EL (cell line): ENCODE measurements around the gene TNIK.

Source experiments
- DNase-seq: peaks from one replicate; pipeline ENCODE4 v3.0.0-alpha.2; 2016

The TNIK gene

DNA sequence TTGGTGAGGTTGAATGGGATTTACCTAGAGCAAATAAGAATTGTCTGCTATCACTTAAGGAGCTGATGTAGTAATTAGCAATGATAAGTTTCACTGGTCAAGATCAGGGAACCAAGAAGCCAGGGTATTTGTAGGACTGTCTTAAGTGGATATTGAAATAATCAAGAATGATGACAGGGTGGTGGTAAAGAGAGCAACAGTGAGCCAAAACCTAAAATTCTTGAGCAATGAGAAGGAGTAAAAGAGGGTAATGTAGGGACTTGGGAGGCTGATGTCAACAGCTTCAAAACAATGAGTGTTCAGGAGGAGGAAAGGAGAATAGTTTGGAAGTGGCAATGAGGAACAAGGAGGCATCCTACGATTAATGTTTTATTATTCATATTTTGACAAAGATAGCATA is 402.1 kb downstream of the TNIK start:
- peak; percentile 54 for DNase-seq

DNA sequence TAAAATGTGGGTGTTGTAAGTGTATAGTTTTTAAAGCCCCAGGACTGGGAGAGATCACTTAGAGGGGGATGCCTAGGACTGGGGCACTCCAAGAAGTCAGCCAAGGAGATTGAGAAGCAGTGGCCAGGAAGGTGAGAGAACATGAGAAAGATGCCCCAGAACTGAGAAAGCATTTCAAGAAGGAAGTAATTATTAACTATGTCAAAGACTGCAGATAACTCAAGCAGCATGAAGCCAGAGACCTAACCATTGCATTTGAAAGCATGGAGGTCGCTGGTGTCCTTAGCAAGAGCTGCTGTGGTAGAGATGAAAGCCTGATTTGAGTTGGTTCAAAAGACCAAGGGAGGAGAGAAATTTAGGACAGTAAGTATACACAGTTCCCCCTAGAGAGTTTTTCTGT is 403.1 kb downstream of the TNIK start:
- DNase-seq = no peak

DNA sequence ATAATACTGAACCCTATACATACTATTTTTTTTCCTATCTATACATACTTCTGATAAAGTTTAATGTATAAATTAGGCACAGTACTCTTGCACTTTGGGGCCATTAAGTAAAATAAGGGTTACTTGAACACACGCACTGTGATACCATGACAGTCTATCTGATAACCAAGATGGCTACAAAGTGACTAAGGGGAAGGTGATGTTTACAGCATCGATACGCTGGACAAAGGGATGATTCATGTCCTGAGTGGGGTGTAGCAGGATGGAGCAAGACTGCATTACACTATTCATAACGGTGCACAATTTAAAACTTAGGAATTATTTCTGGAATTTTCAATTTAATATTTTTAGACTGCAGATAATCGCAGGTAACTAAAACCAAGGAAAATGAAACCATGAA is 403.7 kb downstream of the TNIK start:
- peak; percentile 75 for DNase-seq

DNA sequence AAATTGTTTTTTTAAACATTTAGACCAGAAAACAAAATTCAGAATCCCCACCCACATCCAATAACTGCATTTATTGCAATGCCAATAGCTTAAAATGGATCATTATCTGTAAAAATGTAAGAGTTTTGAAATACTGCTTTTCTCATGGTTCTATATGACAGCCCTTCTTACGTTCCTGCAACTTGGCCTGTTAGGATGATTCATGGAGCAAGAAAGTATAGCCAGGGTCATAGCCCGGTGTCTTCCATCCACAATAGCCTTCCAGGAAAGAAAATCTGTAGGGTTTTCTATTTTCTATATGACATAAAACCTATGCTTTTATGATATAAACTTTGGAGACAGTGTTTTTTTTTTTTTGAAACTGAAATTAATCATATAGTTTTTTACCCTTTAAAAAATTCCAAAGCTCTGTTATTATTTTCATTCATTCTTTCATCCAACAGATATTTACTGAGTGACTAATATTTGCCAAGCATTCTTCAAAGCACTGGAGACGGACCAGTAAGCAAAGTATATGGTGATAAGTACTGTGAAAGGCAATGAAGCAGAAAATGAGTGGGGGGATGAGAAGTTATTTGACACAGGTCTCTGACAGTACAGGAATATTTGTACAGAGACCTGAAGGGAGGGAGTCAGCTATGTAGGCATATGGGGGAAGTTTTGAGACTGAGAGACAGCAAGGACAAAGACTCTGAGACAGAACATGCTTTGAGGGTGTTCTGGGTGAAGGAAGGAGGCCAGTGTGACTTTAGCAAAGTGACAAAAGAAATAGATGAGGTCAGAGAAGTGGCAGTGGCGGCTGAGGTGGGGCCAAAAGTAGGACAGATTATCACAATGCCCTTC is 404.6 kb downstream of the TNIK start:
- peak; percentile 61 for DNase-seq

DNA sequence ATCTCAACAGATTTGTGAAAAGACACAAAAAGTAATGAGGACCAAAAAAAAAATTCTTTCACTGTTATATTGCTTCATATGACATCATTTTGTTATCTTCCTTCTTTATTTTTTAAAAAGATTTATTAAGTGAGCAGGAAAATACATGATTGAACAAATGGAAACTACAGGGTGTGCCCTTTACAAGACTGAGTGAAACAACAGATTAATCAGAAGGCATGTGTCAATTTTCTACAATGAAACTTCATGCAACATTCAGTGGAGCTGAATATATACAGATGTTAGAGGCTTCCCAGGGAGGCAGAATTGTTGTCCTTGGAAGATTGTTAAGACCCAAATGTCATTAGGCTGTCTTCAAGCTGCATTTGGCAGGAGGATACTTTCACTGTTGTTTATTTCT is 405.3 kb downstream of the TNIK start:
- DNase-seq = no peak

DNA sequence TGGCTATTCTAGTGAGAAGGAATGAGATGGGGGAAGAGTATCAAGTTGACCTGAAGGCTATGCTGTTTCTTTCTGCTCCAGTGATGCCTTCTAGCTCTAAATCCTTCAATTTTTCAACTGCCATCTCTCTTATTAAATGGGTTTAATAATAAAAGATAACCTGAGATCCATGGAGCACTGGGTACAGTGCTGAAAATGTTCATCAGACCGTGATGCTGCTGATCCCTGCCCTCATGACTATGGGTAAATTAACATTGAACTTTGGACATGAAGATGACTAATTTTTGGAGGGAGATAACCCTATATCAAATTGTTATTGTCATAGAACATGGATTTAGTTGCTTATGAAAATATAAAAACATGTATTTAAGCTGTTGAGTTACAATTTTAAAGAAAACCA is 406.0 kb downstream of the TNIK start:
- DNase-seq = no peak

DNA sequence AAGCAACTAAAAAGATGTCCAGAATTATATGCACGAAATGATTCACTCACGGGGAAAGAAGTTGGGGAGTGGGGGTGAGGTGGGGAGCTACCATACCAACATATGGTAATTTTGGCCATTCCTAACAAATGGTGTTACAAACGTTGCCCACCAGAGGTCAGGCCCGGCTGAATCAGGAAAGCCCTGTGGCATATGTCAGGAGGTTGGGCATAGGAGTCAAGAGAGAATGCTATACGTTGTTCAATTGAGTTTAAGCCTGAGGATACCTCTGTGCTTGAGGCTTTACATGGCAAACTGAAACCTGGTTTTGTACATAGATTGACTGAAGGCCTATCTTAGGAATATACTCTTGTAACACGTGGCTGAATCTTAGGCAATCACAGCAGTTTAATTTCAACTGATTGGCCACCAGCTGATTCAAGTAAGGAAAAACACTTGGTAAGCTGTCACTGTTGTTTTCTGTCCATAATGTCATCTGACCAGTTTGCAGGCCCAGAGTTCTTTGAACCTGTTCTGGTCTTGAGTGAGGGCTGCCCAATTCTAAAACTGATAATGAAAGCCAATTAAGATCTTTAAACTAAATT is 410.3 kb downstream of the TNIK start:
- DNase-seq = peak; percentile 76

DNA sequence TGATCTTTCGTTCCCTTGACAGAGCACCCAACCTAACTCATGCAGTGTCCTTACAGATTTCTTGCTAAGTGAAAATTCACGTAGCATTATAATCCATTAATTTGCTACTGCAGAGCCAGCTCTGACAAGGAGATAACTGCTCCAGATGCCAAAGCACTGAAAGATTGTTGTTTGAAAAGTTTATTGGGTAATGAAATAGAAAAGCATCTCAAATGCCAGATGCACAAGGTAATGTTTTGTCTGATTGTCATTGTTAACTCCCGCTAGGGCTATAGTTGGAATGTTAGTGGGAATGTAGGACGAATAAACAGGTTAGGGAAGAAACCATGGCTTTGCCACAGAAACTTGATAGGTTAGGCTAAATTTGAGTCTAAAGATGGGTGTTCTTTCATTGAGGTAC is 413.4 kb downstream of the TNIK start:
- no peak for DNase-seq

DNA sequence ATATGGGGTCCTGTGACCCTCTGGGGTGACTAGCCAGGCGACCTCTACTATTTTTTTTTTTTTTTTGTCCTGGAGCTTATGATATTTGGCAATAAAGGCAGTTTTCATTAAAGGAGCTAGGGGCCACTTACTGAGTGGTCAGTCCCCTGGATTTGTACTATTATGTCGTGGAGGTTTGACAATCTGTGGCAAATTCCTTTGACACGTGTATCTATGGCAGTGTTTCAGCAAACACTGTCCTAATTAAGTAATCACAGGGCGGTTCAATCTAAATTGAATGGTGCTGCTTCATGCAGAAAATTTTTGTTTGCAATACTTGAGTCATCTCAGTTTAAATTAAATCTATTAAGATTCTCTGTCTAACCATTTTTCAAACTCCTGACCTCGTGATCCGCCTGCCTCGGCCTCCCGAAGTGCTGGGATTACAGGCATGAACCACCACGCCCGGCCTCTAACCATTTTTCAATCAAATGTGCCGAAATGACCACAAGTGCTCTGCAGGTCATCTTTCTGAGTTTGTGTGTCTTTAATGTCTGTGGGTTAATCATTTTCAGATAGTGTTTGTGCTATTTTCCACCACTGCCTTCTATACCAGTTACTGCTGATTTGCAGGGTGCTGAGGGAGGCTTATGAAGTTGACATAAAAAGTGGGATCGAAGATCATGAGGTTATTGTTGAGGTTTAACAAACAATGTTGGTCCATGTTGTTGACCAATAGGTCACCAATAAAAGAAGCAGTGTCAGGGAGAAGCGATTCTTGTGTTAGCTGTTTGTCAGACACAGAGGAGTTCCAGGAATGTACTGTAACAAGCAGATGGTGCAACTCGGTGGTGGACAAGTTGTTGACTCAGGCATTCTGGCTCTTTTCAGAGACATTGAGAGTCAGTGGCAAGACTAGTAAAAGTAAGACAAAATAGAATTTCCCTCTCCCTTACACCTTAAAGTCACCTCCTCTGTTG is 415.1 kb downstream of the TNIK start:
- peak; percentile 79 for DNase-seq

DNA sequence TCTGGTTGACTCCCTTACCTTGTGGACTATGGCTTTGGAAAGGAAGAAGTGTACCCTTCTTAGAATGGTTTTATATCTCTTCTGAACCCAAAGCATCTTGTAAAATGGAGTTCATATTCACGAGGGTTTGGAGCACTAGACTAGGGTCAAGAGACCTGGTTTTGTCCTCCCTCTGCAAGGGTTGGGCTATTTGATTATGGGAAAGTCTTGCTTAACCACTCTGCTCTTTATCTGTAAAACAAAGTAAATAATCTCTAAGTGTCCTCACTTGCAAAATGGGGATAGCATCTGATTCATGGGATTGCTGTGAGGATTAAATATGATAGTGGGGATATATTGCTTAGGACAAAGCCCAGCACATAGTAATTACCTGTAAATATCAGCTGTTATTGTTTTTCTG is 415.8 kb downstream of the TNIK start:
- no peak for DNase-seq

DNA sequence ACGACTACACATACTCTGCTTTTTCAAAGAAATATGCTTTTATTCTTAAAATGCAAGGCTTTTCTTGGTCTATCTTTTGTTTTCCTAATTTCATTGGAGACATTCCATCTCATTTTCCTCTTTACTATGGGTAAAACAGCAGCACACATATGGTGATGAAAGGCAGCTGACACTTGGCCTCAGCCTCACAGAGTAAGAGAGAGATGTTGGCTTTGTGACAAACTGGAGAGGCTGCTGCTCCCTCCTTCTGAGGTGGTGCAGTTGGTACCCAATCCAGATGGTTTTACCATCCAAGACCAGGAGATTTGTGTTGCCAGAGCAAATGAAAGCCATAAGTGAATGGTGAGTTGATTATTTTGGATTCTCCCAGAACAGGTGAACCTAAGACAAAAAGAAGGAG is 420.5 kb downstream of the TNIK start:
- DNase-seq = no peak

DNA sequence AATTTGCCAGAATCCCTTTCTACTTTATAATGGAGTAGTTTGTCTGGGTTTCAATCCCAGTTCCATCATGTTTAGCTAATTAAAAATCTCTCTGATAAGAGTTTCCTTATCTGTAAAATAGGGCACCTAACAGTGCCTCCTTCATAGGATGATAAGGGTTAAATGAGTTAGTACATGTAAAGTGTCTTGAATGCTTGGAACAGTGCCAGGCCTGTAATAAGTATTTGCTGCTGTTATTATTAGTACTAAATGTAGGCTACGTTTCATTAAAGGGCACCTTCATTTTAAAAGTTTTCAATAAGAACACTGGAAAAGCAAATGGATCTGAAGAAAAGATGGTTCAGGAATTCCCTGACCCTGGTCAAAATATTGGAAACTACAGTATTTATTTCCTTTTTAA is 421.9 kb downstream of the TNIK start:
- no peak for DNase-seq

DNA sequence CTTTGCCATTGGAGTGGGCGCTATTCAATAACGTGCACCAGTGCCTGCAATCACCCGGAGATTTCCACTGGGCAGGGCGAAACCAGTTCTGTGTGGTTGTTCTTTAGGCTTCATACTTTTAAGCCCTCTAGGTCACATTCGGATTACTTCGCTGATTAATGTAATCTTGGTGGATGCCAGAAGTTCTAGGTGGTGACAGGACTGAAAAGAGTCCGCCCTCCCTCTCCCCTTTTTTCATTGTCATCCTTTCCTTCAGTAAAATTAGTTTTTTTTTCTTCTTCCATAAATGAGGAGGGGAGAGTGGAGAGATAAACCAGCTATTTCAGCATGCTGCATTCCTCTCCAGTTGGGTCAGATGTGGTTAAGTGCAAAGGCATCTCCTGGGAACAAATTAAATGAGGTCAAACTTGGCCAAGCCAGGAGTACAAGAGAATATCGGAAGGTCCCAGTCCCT is 431.4 kb downstream of the TNIK start:
- DNase-seq = peak; percentile 97

DNA sequence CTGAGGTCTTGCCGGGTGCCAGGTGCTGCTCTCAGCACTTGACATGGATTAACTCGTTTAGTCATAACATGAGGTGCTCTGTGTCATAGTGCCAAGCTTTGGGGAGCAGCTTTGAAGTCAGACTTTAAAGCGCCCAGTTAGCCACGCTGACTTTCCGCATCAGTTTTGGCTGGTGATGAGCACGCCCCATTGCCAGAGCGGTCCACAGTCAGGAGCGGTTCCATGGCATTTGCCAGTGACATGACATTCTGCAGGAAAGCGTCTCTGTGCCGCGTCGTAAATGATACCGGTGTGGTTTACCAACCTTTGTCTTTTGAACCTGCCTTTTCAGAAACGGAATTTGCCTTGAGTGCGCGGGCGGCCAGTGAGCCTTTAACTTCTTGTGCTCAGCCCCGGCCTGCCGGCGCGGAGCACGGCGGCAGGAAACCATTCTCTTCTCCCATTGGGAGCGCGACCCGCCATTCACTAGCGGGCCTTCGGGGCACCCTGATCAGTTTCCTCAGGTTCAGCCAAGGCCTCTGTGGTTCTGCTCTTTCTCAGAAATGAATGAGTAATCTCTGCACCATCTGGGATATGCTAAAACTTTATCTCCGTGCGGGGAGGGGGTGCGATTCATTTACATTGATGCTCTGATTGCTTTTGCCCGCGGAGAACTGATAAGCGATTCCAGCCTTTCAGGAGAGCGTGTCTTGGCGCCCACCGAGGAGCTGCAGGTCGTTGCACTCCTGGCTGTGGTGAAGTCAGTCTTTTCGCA is 432.0 kb downstream of the TNIK start:
- DNase-seq = peak; percentile 97

DNA sequence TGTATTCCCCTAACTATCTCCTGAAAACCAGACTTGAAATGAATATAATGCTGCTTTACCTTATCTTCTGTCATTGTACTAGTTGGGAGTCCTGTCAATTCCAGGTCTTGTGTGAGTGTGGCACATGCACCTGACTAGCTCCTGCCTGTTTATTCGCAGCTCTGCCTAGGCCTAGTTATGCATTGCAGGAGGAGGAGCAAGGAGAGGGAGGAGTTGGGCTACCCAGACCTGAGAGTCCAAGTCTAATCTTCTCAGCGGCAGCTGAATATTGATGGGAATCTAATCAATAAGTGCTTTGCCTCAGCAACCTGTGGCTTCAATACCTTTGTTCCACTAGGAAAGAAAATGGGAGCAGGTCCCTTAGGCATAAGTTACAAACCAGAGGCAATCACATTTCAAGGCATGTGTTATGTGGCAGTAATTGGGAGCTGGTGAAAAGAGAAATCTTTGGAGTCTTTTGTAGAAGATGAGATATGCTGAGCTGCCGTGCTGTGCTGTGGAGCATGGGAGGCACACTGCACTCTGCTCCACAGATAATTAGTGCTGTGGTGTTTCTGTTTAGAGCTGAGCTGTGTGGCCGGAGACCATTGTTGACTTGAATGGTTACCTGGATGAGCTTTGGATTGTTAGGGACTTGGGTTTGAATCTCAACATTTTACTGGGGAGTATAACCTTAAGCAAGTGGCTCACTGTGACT is 433.5 kb downstream of the TNIK start, which contains the start of gene SLC2A2:
Gene SLC2A2 (minus strand): TSS at position 124 of the 697 bp plus-strand sequence. CDS start 50 bp downstream, at position 74.
- no peak for DNase-seq

DNA sequence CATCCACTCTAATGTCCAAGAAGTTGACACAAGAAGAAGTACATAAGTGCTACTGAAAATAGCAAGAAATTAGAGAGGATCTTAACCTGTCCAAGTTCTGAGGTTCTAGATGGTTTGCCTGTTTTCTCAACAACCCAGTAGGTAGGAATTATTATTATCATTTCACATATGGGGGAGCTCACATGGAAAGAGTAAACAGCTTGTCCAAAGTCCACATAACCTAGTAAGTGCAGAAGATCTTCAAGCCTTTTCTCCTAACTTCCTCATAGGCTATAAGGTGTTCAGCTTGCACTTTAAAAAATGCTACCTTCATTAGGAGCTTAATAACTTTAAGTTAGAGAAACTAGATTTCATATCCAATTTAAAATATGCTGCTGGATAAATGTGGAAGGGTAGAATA is 436.6 kb downstream of the TNIK start:
- DNase-seq = no peak

DNA sequence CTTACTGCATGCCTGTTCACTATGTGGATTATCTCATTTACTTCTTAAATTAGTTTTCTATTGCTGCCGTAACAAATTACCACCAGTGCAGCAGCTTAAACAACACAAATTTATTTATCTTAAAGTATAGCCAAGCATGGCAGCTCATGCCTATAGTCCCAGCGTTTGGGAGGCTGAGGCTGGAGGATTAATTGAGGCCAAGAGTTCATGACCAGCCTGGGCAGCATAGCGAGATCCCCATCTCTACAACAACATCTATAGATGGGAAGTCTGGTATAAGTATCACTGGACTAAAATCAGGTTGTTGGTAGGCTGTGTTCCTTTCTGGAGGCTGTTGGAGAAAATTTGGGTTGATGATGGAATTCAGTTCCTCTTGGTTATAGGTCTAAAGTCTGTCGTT is 438.8 kb downstream of the TNIK start:
- no peak for DNase-seq

DNA sequence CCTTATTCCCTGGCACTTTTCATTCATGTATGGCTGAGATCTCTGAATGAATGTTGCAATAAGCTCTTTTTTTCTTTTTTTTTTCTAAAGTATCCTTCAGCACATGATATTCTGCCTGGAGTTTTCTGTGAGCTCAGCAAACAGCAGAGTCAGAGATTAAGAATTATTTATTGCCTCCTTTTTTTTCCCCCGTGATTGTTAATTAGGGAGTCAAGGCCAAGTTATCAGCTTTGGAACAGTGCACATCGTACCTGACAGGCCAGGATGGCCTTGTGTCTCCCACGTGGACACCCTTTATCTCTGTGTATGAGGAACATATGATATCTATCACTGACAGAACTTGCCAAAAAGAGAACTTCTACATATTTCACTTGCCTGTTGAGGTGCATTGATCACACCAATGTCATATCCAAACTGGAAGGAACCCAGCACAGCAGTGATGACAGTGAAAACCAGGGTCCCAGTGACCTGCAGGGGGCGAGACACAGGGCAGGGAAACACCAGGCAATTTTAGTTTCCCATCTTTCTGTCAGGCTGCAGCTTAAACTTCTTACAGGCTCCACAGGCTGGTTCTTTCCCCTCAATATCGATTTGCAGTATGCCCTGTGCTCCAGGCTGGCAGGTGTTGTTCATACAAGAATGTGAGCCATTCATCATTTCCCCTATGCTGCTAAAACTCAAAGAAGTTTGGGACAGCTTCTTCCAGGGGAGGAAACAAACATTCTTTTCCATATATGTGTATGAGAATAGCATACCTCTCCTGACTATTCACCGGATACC is 441.9 kb downstream of the TNIK start:
- peak; percentile 8 for DNase-seq

DNA sequence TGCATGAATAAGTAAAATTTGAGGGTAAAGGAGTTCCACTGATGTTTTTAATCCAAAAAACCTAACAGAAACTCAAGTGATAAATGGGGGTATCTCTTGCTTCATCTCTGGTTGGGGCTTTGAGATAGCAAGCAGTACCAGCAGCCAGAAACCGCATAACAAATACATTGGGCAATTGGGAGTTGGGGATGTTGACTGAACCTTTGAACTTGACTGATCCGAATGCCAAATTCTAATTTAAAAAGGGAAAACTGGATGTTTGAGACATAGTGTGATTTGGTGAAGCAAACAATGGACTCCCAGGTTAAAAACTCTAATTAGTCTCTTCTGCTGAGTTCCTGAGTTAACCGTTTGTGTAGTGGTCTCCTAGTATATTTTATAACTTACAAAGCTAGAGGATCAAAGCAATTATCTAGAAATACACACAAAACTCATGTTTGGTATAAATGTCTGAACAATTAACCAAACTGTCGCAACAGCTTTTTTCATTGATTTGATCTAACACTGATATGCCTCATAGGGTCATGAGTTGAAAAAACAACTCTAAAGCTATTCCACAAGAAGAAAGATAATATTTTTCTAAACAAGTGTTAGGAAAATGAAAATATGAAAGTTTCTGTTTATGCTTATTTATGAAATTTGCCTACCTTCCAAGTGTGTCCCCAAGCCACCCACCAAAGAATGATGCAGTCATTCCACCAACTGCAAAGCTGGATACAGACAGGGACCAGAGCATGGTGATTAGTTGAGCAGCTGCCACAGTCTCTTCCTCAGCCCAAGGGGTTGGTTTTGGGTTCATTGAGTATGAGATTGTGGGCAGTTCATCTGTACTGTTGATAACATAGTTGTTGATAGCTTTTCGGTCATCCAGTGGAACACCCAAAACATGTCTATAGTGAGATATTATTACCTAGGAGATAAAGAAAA is 446.1 kb downstream of the TNIK start:
- no peak for DNase-seq

DNA sequence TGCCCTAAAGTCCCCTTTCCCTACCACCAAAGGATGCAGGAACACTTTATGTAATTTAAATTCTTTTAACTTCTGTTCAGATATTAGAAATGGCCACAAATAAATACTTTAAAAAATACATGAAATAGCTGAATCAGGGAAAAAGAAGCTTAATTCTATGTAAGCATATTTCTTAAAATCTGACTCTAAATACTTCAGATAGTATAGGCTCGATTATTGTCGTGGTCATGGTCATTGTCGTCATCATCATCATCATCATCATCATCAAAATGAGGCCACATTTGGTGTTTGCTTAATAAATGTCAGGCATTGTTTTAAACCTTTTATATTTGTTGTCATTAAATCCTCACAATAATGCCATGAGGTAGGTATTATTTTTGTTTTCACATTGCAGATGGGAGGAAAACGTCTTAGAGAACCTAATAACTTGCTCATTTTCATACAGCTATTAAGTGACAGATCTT is 448.3 kb downstream of the TNIK start:
- DNase-seq = no peak
